WTC11 (cell line): ENCODE results near the gene PKP1. TPM values are rescaled to one million over a fixed set of nuclear protein-coding genes. Genes with fewer than 3 reads are reported as not detected.

Source experiments
- ATAC-seq: fragments of 200-7000 bp; cut with Tn5 transposase; 2 replicates; pipeline ENCODE4 v1.10.0; 2021; ENCODE audit warnings: mild to moderate bottlenecking, moderate library complexity
- CTCF ChIA-PET: fragments of 300-600 bp; sonication (Branson Sonifier 250); formaldehyde crosslinking; loops from one replicate; lab custom pipeline; 2021; ENCODE audit warnings: antibody characterized with exemption; lab: Charles Lee
- POLR2A ChIA-PET: fragments of 350-600 bp; sonication (Branson Sonifier 250); formaldehyde crosslinking; loops from one replicate; lab custom pipeline; 2021; ENCODE audit warnings: antibody characterized with exemption; lab: Charles Lee
- DNase-seq: peaks from one replicate; pipeline ENCODE4 v3.0.0; 2021; ENCODE audit warnings: low spot score
- H3K27ac Mint-ChIP-seq: 2 replicates; pipeline ENCODE4 v1.8.0; 2021; ENCODE audit warnings: mixed read lengths
- H3K27me3 Mint-ChIP-seq: 2 replicates; pipeline ENCODE4 v1.8.0; 2021; ENCODE audit warnings: low read depth, mild to moderate bottlenecking, moderate library complexity, mixed read lengths
- H3K36me3 Mint-ChIP-seq: 2 replicates; pipeline ENCODE4 v1.8.0; 2021; ENCODE audit warnings: mixed read lengths
- H3K4me1 Mint-ChIP-seq: 2 replicates; pipeline ENCODE4 v1.8.0; 2022; ENCODE audit warnings: mixed read lengths
- H3K4me3 Mint-ChIP-seq: 2 replicates; pipeline ENCODE4 v1.8.0; 2021; ENCODE audit warnings: mild to moderate bottlenecking, moderate library complexity, mixed read lengths
- H3K9me3 Mint-ChIP-seq: 2 replicates; pipeline ENCODE4 v1.8.0; 2021; ENCODE audit warnings: mixed read lengths
- ATF1 ChIP-seq: sonication (generic); formaldehyde crosslinking; IDR thresholded peaks from 2 replicates; pipeline ENCODE4 v1.8.1; 2023; ENCODE audit warnings: mild to moderate bottlenecking, moderate library complexity, missing genetic modification reagents
- ATF2 ChIP-seq: sonication (generic); formaldehyde crosslinking; IDR thresholded peaks from 2 replicates; pipeline ENCODE4 v1.8.1; 2022; ENCODE audit warnings: low read depth, missing genetic modification reagents, borderline replicate concordance
- ATF6 ChIP-seq: sonication (generic); formaldehyde crosslinking; IDR thresholded peaks from 2 replicates; pipeline ENCODE4 v1.8.1; 2023; ENCODE audit warnings: mild to moderate bottlenecking, missing genetic modification reagents
- E2F5 ChIP-seq: sonication (generic); formaldehyde crosslinking; IDR thresholded peaks from 2 replicates; pipeline ENCODE4 v1.8.1; 2022; ENCODE audit warnings: mild to moderate bottlenecking, moderate library complexity, missing genetic modification reagents
- FOXP4 ChIP-seq: sonication (generic); formaldehyde crosslinking; IDR thresholded peaks from 2 replicates; pipeline ENCODE4 v1.8.0; 2022; ENCODE audit warnings: mild to moderate bottlenecking, missing genetic modification reagents
- GRHL2 ChIP-seq: fragments of 250-450 bp; sonication (Bioruptor Pico); IDR thresholded peaks from 2 replicates; pipeline ENCODE4 v1.8.0; 2022; ENCODE audit warnings: mild to moderate bottlenecking, moderate library complexity; ENCODE audit not compliant: insufficient replicate concordance, severe bottlenecking
- GTF2I ChIP-seq: fragments of 250-450 bp; sonication (Bioruptor Pico); conservative IDR thresholded peaks from 2 replicates; pipeline ENCODE4 v1.4.0; 2021; ENCODE audit warnings: mild to moderate bottlenecking
- IRF1 ChIP-seq: sonication (generic); formaldehyde crosslinking; IDR thresholded peaks from 2 replicates; pipeline ENCODE4 v1.8.0; 2023; ENCODE audit warnings: missing genetic modification reagents
- NFYB ChIP-seq: sonication (generic); formaldehyde crosslinking; conservative IDR thresholded peaks from 2 replicates; pipeline ENCODE4 v1.8.0; 2022; ENCODE audit warnings: low read depth, missing genetic modification reagents
- NR1H2 ChIP-seq: sonication (generic); formaldehyde crosslinking; IDR thresholded peaks from 2 replicates; pipeline ENCODE4 v1.9.0; 2021; ENCODE audit warnings: mild to moderate bottlenecking, moderate library complexity, missing genetic modification reagents
- PREB ChIP-seq: sonication (generic); formaldehyde crosslinking; IDR thresholded peaks from 2 replicates; pipeline ENCODE4 v1.8.1; 2022; ENCODE audit warnings: mild to moderate bottlenecking, missing genetic modification reagents, moderate library complexity, borderline replicate concordance
- PRRX2 ChIP-seq: fragments of 250-450 bp; sonication (Bioruptor Pico); IDR thresholded peaks from 2 replicates; pipeline ENCODE4 v1.8.0; 2021; ENCODE audit warnings: mild to moderate bottlenecking
- TEAD1 ChIP-seq: sonication (generic); formaldehyde crosslinking; IDR thresholded peaks from 2 replicates; pipeline ENCODE4 v1.8.0; 2022; ENCODE audit warnings: mild to moderate bottlenecking, missing genetic modification reagents
- TEAD4 ChIP-seq: sonication (generic); formaldehyde crosslinking; IDR thresholded peaks from 2 replicates; pipeline ENCODE4 v1.8.0; 2022; ENCODE audit warnings: mild to moderate bottlenecking, missing genetic modification reagents
- USF2 ChIP-seq: sonication (generic); formaldehyde crosslinking; IDR thresholded peaks from 2 replicates; pipeline ENCODE4 v1.8.1; 2023; ENCODE audit warnings: mild to moderate bottlenecking, missing genetic modification reagents, moderate library complexity
- ZBTB43 ChIP-seq: sonication (generic); formaldehyde crosslinking; IDR thresholded peaks from 2 replicates; pipeline ENCODE4 v1.8.1; 2023; ENCODE audit warnings: mild to moderate bottlenecking, missing genetic modification reagents
- ZNF219 ChIP-seq: sonication (generic); formaldehyde crosslinking; IDR thresholded peaks from 2 replicates; pipeline ENCODE4 v1.8.0; 2023; ENCODE audit warnings: missing genetic modification reagents, mild to moderate bottlenecking, borderline replicate concordance
- ZNF416 ChIP-seq: fragments of 250-450 bp; sonication (Bioruptor Pico); IDR thresholded peaks from 2 replicates; pipeline ENCODE4 v1.9.0; 2021; ENCODE audit warnings: mild to moderate bottlenecking, inconsistent platforms
- ZNF425 ChIP-seq: fragments of 250-450 bp; sonication (Bioruptor Pico); conservative IDR thresholded peaks from 2 replicates; pipeline ENCODE4 v1.9.0; 2021; ENCODE audit warnings: mild to moderate bottlenecking
- ZNF532 ChIP-seq: fragments of 250-450 bp; sonication (Bioruptor Pico); IDR thresholded peaks from 2 replicates; pipeline ENCODE4 v1.9.0; 2021; ENCODE audit warnings: mild to moderate bottlenecking, borderline replicate concordance
- total RNA-seq: library from RNA; stranded (reverse); gene quantifications from 3 replicates; pipeline ENCODE4 v1.2.3, GENCODE V29; 2021

The PKP1 gene
- total RNA-seq, 1 experiment from 2014 or later: 0.24 TPM

- Mint-ChIP-seq H3K36me3 (no peaks in the 10 kb centered on the region), H3K9me3 (no peaks in the 10 kb centered on the region), H3K4me1 (no peaks in the 10 kb centered on the region), H3K27me3 (no peaks in the 10 kb centered on the region), H3K4me3 (no peak overlapping the region), H3K27ac (no peak overlapping the region)
- CTCF ChIA-PET: no interaction called here
- no peak for DNase-seq
- ATAC-seq: no peak
- TF ChIP-seq ZNF532 (CRISPR knock-in tag) (no peak), ATF6 (CRISPR knock-in tag) (no peak), ATF2 (no peak), PRRX2 (CRISPR knock-in tag) (no peak), TEAD4 (CRISPR knock-in tag) (no peak), TEAD1 (CRISPR knock-in tag) (no peak), ZNF416 (no peak), ZNF219 (no peak), ZNF425 (CRISPR knock-in tag) (no peak), NR1H2 (no peak), ZBTB43 (CRISPR knock-in tag) (no peak), GTF2I (CRISPR knock-in tag) (no peak), IRF1 (CRISPR knock-in tag) (no peak), FOXP4 (CRISPR knock-in tag) (no peak), GRHL2 (CRISPR knock-in tag) (no peak), ATF1 (CRISPR knock-in tag) (no peak), USF2 (CRISPR knock-in tag) (no peak), PREB (CRISPR knock-in tag) (no peak), E2F5 (no peak), NFYB (no peak)
- POLR2A ChIA-PET: no interaction called here
Measured at GRCh38 chr1:201296352-201296751, 13.0 kb downstream of the PKP1 start.
